ENCODE data around the gene SPEN. TPM values are rescaled to one million over a fixed set of nuclear protein-coding genes. Genes with fewer than 3 reads are reported as not detected.

SPEN gene
- total and polyA plus RNA-seq, 4 donors, result 10.7 to 82.3 (median 36.8) TPM

- 85 to 88% methylated on average over 30 to 32 of the region's 32 CpGs for WGBS, 2 donors
- Histone ChIP-seq H3K27ac (ENCODE audit: low read depth in 1 of 2, low read length in 1 of 2) (no peak overlapping the region), H3K9ac (ENCODE audit: insufficient read depth in 1 of 2, low read length in 2 of 2) (no peak overlapping the region), H3K4me3 (no peak overlapping the region), H3K9me3 (ENCODE audit: control insufficient read depth in 4 of 4, insufficient read depth in 3 of 4, low read length in 3 of 4) (no peaks in the 10 kb centered on the region), H3K36me3 (ENCODE audit: control insufficient read depth in 4 of 4, insufficient read depth in 4 of 4, low read length in 4 of 4) (peaks cover 11 to 87% (median 45%) of the 10 kb centered on the region in 4 donors), H3K27me3 (ENCODE audit: control insufficient read depth in 3 of 3, insufficient read depth in 3 of 3, low read length in 2 of 3) (no peaks in the 10 kb centered on the region), H3K4me1 (ENCODE audit: control insufficient read depth in 5 of 5, insufficient read depth in 5 of 5, low read length in 5 of 5) (peaks cover 0 to 12% (median 4%) of the 10 kb centered on the region in 5 donors)
- no peak for TF ChIP-seq CTCF (IDR thresholded peaks at IDR 0.05; ENCODE audit: control extremely low read depth, extremely low read depth)
- no peak for DNase-seq
- ATAC-seq (ENCODE audit: insufficient read depth, low FRiP score), result no peak
These were observed 94.6 kb downstream of the SPEN start for GRCh38 chr1:15941899-15942660.

GRCh38 chr1:15942661-15943327 is 95.3 kb downstream of the SPEN start:
- no peak overlapping the region for H3K4me3 ChIP-seq
- no peaks in the 10 kb centered on the region for H3K9me3 ChIP-seq (ENCODE audit: control insufficient read depth in 4 of 4, insufficient read depth in 3 of 4, low read length in 3 of 4)
- no peak overlapping the region for H3K27ac ChIP-seq (ENCODE audit: low read depth in 1 of 2, low read length in 1 of 2)
- 84 to 88% methylated on average over 18 of the region's 18 CpGs for WGBS, 2 donors
- ATAC-seq (ENCODE audit: insufficient read depth, low FRiP score) (no peak), DNase-seq (no peak)
- H3K9ac ChIP-seq (ENCODE audit: insufficient read depth in 1 of 2, low read length in 2 of 2), result no peak overlapping the region
- H3K4me1 ChIP-seq (ENCODE audit: control insufficient read depth in 5 of 5, insufficient read depth in 5 of 5, low read length in 5 of 5), result peaks cover 0 to 12% (median 4%) of the 10 kb centered on the region in 5 donors
- TF ChIP-seq CTCF (IDR thresholded peaks at IDR 0.05; ENCODE audit: control extremely low read depth, extremely low read depth), result no peak
- H3K36me3 ChIP-seq (ENCODE audit: control insufficient read depth in 4 of 4, insufficient read depth in 4 of 4, low read length in 4 of 4), result peaks cover 11 to 84% (median 44%) of the 10 kb centered on the region in 4 donors
- no peaks in the 10 kb centered on the region for H3K27me3 ChIP-seq (ENCODE audit: control insufficient read depth in 3 of 3, insufficient read depth in 3 of 3, low read length in 2 of 3)

GRCh38 chr1:15943328-15943991 is 96.0 kb downstream of the SPEN start:
- no peak for TF ChIP-seq CTCF (IDR thresholded peaks at IDR 0.05; ENCODE audit: control extremely low read depth, extremely low read depth)
- WGBS, 2 donors, result 96% methylated on average over 33 of the region's 33 CpGs
- H3K9me3 ChIP-seq (ENCODE audit: control insufficient read depth in 4 of 4, insufficient read depth in 3 of 4, low read length in 3 of 4), result no peaks in the 10 kb centered on the region
- H3K27ac ChIP-seq (ENCODE audit: low read depth in 1 of 2, low read length in 1 of 2), result no peak overlapping the region
- H3K4me1 ChIP-seq (ENCODE audit: control insufficient read depth in 5 of 5, insufficient read depth in 5 of 5, low read length in 5 of 5), result peaks cover 0 to 12% (median 4%) of the 10 kb centered on the region in 5 donors
- no peak overlapping the region for H3K4me3 ChIP-seq
- ATAC-seq (ENCODE audit: insufficient read depth, low FRiP score) (no peak), DNase-seq (no peak)
- H3K36me3 ChIP-seq (ENCODE audit: control insufficient read depth in 4 of 4, insufficient read depth in 4 of 4, low read length in 4 of 4), result peaks cover 11 to 86% (median 41%) of the 10 kb centered on the region in 4 donors
- no peak overlapping the region for H3K9ac ChIP-seq (ENCODE audit: insufficient read depth in 1 of 2, low read length in 2 of 2)
- H3K27me3 ChIP-seq (ENCODE audit: control insufficient read depth in 3 of 3, insufficient read depth in 3 of 3, low read length in 2 of 3), result no peaks in the 10 kb centered on the region

All from lung (tissue), 12 donors.